ENCODE measurements around the gene CDT1.
A peak's percentile ranks its signal among the peaks of the same experiment; 100 is the strongest.
"Not testable (repeated sequence)": the region's sequence is repeated elsewhere in the genome, so short reads cannot be mapped to it uniquely, and the experiment has no call there.

Gene CDT1

GRCh38 chr16:88768071-88768783, 35.4 kb upstream of the CDT1 start:
- DNase-seq (ENCODE audit: low read depth), result peak; percentile 48

GRCh38 chr16:88769617-88770460, 33.8 kb upstream of the CDT1 start:
- DNase-seq (ENCODE audit: low read depth), result no peak

- DNase-seq (ENCODE audit: low read depth), result peak; percentile 66
Measured at GRCh38 chr16:88770461-88771293, 32.9 kb upstream of the CDT1 start.

- DNase-seq (ENCODE audit: low read depth), result no peak
Measured at GRCh38 chr16:88771294-88771772, 32.3 kb upstream of the CDT1 start.

GRCh38 chr16:88771781-88772180, 31.8 kb upstream of the CDT1 start:
- not testable (repeated sequence) for DNase-seq (ENCODE audit: low read depth)

GRCh38 chr16:88772871-88773811, 30.4 kb upstream of the CDT1 start:
- DNase-seq (ENCODE audit: low read depth), result peak; percentile 55

- DNase-seq (ENCODE audit: low read depth), result peak; percentile 43
Measured at GRCh38 chr16:88773812-88774291, 29.7 kb upstream of the CDT1 start.

- no peak for DNase-seq (ENCODE audit: low read depth)
Measured at GRCh38 chr16:88774544-88775393, 28.8 kb upstream of the CDT1 start.

- no peak for DNase-seq (ENCODE audit: low read depth)
Measured at GRCh38 chr16:88775825-88776224, 27.8 kb upstream of the CDT1 start.

GRCh38 chr16:88777471-88778270, 25.9 kb upstream of the CDT1 start:
- DNase-seq (ENCODE audit: low read depth), result no peak

- no peak for DNase-seq (ENCODE audit: low read depth)
Measured at GRCh38 chr16:88778271-88778525, 25.4 kb upstream of the CDT1 start.

GRCh38 chr16:88778541-88779065, 25.0 kb upstream of the CDT1 start:
- DNase-seq (ENCODE audit: low read depth), result no peak

- DNase-seq (ENCODE audit: low read depth), result no peak
Measured at GRCh38 chr16:88779406-88780141, 24.0 kb upstream of the CDT1 start.

GRCh38 chr16:88780142-88781062, 23.2 kb upstream of the CDT1 start:
- DNase-seq (ENCODE audit: low read depth), result no peak

- no peak for DNase-seq (ENCODE audit: low read depth)
Measured at GRCh38 chr16:88781140-88782077, 22.2 kb upstream of the CDT1 start.
